Progenitor cell of endocrine pancreas (in vitro differentiated cells): ENCODE results near the gene PARD3. TPM values are rescaled to one million over a fixed set of nuclear protein-coding genes. Genes with fewer than 3 reads are reported as not detected.

ENCODE experiments used
- DNase-seq: peaks from one replicate; pipeline ENCODE4 v3.0.0; 2021; ENCODE audit warnings: low spot score; ENCODE audit not compliant: unreplicated experiment
- H3K27ac Mint-ChIP-seq: 2 replicates; pipeline ENCODE4 v1.8.0; 2021; ENCODE audit warnings: mild to moderate bottlenecking, moderate library complexity, mixed read lengths
- H3K27me3 Mint-ChIP-seq: 2 replicates; pipeline ENCODE4 v1.8.0; 2021; ENCODE audit warnings: mixed read lengths
- H3K36me3 Mint-ChIP-seq: 2 replicates; pipeline ENCODE4 v1.8.0; 2022; ENCODE audit warnings: mixed read lengths; ENCODE audit not compliant: insufficient read depth
- H3K4me1 Mint-ChIP-seq: 2 replicates; pipeline ENCODE4 v1.8.0; 2021; ENCODE audit warnings: low read depth, mixed read lengths
- H3K4me3 Mint-ChIP-seq: 2 replicates; pipeline ENCODE4 v1.8.0; 2021; ENCODE audit warnings: low read depth, mild to moderate bottlenecking, moderate library complexity, mixed read lengths
- H3K9me3 Mint-ChIP-seq: 2 replicates; pipeline ENCODE4 v1.8.0; 2021; ENCODE audit warnings: low read depth, mixed read lengths
- CTCF ChIP-seq: fragments of 200-600 bp; sonication (generic); IDR thresholded peaks from one replicate; pipeline ENCODE4 v1.5.0; 2021; ENCODE audit warnings: antibody characterized with exemption, mild to moderate bottlenecking; ENCODE audit not compliant: unreplicated experiment
- total RNA-seq: library from RNA; stranded (reverse); gene quantifications from 2 replicates; pipeline ENCODE4 v1.2.1, GENCODE V29; 2021

The PARD3 gene
- total RNA-seq, 1 donor from 2014 or later, result 85.3 TPM

GRCh38 chr10:34655286-34656170 lies 159.6 kb downstream of the PARD3 start:
- no peaks in the 10 kb centered on the region for H3K27me3 Mint-ChIP-seq
- no peak overlapping the region for H3K27ac Mint-ChIP-seq
- peak; percentile 47 for DNase-seq
- no peaks in the 10 kb centered on the region for H3K36me3 Mint-ChIP-seq
- peaks cover 21% of the 10 kb centered on the region for H3K4me1 Mint-ChIP-seq
- peak; percentile 81 for TF ChIP-seq CTCF
- no peaks in the 10 kb centered on the region for H3K9me3 Mint-ChIP-seq
- no peak overlapping the region for H3K4me3 Mint-ChIP-seq

- no peak for DNase-seq
- Mint-ChIP-seq H3K36me3 (no peaks in the 10 kb centered on the region), H3K27ac (no peak overlapping the region), H3K4me1 (peaks cover 21% of the 10 kb centered on the region), H3K4me3 (no peak overlapping the region), H3K27me3 (no peaks in the 10 kb centered on the region), H3K9me3 (no peaks in the 10 kb centered on the region)
- TF ChIP-seq CTCF, result no peak
Observed at GRCh38 chr10:34654211-34654610, 160.9 kb downstream of the PARD3 start.

- Mint-ChIP-seq H3K9me3 (no peaks in the 10 kb centered on the region), H3K36me3 (no peaks in the 10 kb centered on the region), H3K27ac (no peak overlapping the region), H3K4me3 (no peak overlapping the region), H3K27me3 (no peaks in the 10 kb centered on the region), H3K4me1 (peaks cover 23% of the 10 kb centered on the region)
- DNase-seq, result no peak
- no peak for TF ChIP-seq CTCF
Observed at GRCh38 chr10:34653530-34653929, 161.6 kb downstream of the PARD3 start.

GRCh38 chr10:34651416-34652195 lies 163.5 kb downstream of the PARD3 start:
- DNase-seq, result no peak
- Mint-ChIP-seq H3K27ac (peak overlapping the region; percentile 25), H3K9me3 (no peaks in the 10 kb centered on the region), H3K4me3 (no peak overlapping the region), H3K36me3 (no peaks in the 10 kb centered on the region), H3K4me1 (peaks cover 19% of the 10 kb centered on the region), H3K27me3 (no peaks in the 10 kb centered on the region)
- TF ChIP-seq CTCF, result no peak

- Mint-ChIP-seq H3K27me3 (no peaks in the 10 kb centered on the region), H3K9me3 (no peaks in the 10 kb centered on the region), H3K4me3 (no peak overlapping the region), H3K4me1 (peaks cover 14% of the 10 kb centered on the region), H3K27ac (no peak overlapping the region), H3K36me3 (no peaks in the 10 kb centered on the region)
- no peak for DNase-seq
- no peak for TF ChIP-seq CTCF
Observed at GRCh38 chr10:34650156-34650555, 164.9 kb downstream of the PARD3 start.
